Measurements from ENCODE around the gene FBXO34.

DNA sequence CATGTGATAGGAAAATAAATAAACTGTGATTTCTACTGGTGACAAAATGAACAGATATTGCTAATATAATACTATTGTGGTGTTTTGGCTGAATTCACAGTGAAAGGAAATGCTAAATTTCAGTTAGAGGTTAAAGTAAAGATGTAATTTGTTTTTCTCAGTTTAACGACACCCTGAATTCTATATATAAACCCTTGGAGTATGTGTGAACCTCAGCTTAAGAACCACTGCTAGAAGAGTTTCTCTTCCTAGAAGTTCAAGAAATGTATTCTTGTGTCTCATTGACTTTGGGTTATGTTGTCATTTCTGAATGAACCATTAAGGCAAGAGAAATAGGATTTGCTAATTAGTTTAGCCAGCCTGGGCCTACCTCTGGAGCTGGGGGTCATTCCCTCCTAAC, 8.2 kb downstream of the FBXO34 start:
- TF ChIP-seq POLR2A (IDR thresholded peaks at IDR 0.05) (no peak), CTCF (IDR thresholded peaks at IDR 0.05) (no peak)

All from thyroid gland (tissue), 4 donors.